Stimulated activated CD4-positive, alpha-beta T cell treated with anti-CD3 and anti-CD28 coated beads, Interleukin-2, amount 100 ng/mL, for 4 hours (primary cell): ENCODE measurements around the gene FAM124A.

Experiments used
- DNase-seq: peaks from one replicate; pipeline ENCODE4 v3.0.0-alpha.2; 2020; ENCODE audit warnings: low read depth

Gene FAM124A

DNA sequence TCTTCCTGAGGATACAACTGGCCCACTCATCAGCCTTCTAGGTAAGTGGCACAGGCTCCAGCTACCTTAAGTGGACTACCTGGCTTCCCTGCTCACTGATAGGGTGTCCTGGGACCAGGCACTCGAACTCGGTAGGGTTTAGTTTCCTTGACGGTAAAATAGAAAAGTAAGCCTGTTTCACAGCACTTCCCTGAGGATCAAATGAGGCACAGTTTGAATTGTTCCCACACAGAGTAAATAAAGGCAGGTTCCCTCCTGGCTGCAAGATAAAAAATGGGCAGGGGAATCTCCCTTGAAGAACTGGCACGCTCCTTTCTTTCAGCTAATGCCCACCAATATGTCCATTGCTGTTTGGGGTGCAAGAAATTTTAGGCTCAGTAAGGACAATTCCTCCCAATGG is 1.1 kb upstream of the FAM124A start:
- no peak for DNase-seq

DNA sequence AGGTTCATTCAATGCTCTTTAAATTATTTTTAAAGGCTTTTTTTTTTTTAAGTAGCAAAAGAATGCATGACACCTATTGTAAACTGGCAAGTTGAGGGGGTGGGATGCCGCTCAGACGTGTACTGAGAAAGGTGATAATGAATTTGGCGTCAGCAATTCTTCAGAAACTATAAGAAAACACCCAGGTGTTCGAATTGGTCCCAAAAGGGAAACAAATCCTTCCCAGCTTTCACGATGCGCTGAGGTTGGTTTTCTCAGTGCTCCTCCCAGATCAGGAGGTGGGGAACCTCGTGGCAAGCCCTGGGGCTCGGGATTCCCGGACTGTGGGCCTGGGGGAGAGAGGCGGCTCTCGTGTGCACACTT is 543 bp upstream of the FAM124A start:
- no peak for DNase-seq

DNA sequence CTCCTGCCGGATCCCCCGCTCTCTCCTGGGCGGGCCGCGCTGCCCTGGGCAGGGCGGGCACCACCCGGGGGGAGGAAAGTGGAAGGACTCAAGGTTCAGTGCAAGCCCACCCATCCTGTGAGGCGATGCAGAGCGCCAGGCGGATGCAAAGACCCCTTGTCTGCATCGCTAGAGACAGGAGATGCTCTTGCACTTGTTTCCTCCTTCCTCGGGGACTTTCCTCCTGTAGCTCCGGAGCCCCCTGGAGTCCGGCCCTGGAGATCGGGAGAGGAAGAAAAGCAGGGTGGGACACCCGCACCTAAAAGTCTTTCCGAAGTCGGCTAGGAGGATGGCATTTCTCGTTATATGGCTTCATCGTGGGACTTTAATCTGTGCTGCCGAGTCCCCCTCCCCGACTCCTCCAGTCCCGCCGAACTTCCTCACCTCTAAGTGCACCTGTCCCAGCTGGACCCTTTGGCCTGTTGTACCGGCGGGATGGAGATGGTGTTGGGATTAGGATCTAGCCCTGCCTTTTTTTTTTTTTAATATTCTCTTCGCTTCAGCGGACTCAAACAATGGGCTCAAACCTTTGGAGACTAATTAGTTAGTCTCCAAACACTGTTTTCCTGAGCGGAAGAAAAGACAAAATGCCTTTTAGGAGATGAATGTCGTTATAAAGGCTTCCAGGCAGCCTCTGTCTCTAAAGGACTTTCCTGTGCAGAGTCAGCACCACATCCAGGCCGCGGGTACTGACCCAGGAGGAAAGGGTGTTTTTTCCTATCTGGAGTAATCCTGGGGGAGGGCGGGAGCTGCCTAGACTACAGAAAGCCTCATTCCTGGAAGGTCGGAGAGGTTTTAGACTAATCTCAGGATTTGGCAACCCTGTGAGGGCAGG is 725 bp downstream of the FAM124A start:
- DNase-seq, result no peak

DNA sequence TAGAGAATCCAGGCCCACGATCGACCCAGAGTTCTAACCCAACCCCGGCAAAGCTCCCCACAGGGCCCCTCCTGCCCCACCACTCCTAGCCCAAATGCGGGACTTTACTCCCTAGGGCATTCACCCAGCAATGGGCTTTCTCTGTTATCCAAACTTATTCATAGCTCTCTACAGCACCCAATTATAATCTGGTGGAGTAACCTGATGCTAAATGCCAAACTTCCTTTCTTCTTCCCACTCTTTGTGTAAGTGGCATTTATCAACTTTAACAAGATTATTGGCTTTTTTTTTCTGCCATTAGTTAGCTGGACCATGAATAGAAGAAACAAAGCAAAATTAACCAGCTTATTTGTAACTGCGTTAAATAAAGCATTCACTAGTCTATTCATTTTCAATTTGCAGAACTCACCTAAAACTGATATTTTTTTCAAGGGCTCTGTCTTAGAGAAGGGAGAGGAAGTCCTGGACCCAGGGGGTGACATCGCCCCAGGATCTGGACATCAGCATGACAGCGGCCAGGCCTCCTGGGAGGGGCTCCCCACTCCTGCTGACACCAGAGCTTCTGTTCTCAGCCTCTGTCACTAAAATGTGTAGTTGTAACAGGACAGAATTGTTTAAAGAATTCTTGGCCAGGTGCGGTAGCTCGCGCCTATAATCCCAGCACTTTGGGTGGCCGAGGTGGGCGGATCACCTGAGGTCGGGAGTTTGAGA is 1.5 kb downstream of the FAM124A start:
- no peak for DNase-seq

DNA sequence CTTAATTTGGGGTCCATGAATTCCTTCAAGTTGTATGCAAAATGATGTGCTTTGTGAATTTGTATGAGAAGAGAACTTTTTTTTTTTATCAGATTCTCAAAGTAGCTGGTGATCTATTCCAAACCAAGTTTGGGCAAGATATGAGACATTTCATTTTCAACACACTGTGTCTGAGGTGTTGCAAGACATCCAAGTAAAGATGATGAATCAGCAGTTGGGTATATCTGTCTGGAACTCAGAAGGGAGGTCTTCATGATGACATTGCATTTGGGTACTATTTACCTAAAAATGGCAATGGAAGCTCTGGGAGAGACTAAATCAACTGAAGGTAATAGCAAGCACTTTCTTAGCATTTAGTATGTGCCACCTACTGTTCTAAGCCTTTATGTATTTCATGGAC is 2.8 kb downstream of the FAM124A start:
- DNase-seq, result no peak

DNA sequence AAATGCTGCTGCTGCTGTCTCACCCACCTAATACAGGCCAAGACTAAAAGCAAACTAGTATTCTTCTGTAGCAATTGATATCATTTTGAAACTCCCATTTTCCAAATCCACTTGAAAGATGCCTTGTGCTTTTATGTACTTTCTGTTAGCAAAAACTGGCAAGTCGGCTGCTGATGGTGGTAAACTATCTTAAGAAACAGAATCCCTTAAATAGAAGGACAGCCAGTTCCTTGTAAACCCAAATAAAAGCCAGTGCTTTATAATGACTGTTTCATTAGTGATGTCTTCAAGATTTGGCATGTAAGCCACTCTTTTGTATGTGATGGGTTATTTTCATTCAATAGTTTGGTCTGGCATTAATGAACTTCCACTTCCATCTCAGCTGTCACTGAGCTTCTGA is 5.2 kb downstream of the FAM124A start:
- DNase-seq, result no peak

DNA sequence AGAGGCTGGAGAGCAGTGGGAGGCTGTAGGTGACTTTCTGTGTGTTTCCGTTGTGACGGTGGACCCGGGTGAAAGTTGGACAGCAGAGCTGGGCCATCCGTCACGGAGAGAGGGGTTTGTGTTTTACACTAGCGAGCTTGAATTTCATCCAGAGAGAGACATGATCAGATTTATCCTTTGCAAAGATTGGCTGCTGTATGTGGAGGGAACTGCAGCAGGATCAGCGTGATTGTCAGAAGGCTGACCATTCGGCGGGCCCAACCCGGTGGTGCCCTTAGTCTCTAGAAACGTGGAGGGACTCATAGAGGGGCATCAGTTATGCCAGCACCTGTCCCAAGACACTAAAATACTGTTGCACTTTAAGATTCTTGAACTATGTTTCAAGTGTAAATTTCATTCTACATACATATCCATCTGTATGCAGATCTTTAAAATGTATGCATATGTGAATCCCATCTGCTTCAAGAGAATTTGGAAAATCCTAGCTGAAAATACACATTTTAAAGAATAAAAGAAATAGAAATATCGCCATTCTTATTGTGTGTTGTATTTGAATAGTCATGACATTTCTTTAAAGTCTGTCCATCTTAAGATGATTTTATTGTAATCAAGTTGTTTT is 7.0 kb downstream of the FAM124A start:
- no peak for DNase-seq

DNA sequence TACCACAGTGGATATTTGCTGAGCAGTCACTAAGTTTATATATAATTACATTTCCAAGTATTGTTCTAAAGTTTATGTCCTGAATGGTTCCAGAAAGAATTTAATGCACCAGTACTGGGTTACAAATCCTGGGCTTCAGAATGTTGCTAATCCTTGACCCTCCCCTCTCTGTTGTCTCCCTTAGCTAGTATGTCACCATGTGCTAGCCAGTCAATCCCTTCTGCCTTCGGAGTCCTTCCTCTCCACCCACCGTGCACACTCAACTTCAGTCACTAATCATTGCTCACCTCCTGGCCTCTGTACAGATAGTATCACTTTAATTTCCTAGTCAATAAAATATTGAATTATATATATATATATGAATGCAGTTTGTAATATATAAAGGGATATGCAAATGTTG is 7.5 kb downstream of the FAM124A start:
- no peak for DNase-seq

DNA sequence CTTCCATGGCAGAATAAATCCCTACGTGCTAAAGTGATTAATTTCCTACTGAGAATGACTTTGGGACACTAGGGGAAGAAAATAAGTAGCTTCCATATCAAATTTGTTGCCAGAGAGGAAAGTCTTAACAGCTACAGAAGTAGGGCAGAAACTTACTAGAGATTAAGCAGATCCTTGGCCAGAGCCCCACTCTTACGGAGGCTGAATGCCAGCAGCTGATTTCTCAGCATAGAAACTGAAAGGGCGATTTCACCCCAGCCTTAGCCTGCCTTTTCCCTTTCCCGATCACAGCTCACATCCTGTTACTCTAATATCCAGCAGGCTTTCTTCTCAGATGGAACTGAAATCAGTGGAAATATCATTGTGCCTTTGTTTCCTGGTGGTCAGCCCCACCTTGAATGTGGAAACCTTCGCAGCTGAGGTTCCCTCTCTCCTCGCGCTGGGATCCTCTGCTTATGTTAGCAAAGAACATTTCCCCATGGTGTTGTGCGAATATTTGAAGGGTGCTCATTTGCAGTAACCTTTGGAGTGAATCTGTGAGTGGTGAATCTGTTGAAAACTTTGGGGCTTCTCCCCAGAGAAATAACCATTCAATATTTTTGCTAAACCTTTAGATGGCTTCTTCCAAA is 8.4 kb downstream of the FAM124A start:
- DNase-seq, result no peak

DNA sequence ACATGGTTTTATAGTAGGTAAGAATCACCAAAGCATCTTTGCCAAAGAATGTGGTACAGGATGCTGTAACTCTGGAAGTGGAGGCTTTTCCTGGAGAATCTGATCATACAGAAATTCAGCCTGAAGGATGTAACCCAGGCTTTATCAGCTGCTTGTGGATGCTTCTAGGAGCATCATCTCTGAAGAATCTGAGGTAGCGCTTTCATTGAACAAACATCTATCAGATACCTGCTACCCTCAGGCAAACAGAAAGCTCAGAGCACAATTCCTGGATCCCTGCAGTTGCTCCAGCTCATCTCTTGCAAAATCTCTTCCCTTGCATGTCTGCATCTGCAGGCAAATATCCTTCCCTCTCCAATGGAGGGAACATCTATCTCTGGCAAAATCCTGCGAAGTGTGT is 9.3 kb downstream of the FAM124A start:
- DNase-seq, result no peak

DNA sequence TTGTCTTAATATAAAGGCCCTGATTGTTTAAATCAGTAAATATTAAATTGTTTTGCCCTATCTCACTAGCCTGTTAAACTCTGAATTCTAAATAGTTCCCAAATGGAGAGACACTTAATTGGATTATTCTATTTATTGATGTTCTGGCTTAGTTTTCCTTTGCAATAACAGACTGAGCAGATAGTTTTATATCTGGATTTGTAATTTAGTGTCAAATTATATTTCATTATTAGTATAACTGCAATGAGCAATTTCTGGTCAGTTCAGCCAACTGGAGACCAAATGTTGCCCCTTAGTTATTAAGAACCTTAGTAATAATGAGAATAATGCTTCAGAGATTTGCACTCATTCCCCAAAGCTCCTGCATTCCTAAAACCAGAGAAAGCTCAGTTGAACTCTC is 10.1 kb downstream of the FAM124A start:
- DNase-seq, result no peak

DNA sequence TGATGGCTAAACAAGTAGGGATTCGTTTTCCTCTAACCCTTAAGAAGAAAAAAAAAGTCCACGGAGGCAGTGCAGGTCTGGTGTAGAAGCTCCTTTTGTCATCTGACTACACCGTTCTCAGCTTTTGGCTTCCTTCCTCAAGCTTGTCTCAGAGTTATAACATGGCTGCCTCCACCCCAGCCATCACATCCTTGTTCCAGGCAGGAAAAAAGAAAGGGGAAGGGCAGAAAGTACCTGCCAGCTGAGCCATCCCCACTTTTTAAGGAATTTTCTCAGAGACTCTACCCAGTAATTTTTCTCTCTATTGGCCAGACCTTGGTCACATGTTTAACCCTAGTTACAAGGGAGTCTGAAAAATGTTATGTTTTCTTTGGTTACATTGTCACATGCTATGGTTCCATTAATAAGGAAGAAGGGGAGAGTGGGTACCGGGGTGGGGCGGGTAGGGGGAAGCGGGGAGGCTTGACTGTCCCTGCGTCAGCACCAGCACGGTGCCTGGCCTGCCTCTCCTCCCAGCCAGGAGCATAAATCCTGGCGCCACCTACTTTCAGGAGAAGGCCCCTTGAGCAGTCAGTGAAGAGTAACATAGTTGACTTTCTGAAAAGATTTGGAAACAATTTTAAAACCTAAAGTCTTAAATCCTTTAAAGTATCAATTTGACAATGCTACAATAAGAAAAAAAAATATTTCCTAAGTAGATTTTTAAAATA is 11.1 kb downstream of the FAM124A start:
- no peak for DNase-seq

DNA sequence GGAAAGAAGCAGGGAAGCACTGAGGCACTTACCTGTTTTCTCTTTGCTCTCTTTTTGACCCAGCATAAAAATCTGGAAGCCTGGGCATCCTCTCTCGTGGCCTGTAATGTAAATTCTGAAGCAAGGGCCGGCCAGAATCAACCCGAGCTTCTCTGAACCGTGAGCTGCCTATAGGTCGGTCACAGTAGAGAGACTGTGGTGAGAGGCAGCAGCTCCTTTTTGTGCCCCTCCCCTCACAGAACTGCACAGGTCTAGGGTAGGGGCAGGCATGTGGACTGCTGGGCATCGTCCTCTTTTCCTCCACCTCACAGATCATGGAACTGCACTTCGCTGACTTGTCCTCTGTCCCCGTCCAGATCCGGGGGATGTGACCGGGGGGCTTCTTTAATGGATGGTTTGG is 12.5 kb downstream of the FAM124A start:
- DNase-seq, result no peak

DNA sequence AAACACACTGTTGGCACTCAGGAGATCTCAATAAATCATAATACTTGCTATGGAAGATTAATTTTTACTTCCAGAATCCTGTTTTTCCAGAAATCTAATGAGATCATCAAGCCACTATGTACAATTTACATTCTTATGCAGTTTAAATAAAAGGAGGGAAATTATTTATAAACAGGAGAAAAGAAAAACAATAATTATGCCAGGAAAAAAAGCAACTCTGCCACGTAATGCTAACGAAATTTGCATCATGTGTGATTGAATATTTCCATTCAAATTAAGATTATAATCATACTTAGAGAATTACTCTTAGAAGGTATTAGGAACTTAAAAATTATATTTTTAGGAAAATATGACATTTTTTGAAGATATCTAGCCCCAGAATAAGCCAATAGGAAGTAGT is 13.0 kb downstream of the FAM124A start:
- no peak for DNase-seq

DNA sequence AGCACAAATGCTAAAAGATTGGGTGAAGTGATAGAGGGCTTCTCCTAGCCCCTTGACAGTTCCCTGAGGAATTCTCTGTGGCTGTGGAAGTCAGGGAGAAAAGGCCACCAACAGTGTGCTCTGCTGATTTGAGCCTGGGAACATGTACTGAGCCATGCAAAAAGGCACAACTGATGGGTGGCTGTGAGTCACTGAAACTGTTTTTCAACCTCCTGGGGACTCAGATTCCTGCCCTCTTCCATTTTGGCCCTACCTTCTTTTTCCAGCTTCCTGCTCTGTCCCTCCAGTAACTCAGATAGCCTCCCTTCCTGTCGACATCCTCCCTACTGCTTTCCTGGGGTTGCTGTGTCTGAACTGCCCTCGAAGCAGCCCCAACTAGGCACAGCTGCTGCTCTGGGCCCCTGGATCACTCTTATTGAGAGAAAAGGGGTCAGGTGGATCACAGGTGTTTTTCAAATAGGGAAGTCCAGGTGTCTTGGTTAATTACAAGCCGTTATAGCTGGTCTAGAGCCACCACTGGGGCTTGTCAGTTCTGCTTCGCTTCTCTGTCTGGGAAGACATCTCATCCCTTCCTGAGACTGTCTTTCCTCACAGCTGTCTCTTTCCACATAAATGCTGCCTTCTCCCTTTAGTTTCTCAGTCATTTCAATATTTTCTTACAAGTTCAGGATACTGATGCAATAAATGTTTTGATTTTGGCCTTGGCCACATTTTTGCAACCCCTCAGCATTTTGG is 13.7 kb downstream of the FAM124A start:
- no peak for DNase-seq

DNA sequence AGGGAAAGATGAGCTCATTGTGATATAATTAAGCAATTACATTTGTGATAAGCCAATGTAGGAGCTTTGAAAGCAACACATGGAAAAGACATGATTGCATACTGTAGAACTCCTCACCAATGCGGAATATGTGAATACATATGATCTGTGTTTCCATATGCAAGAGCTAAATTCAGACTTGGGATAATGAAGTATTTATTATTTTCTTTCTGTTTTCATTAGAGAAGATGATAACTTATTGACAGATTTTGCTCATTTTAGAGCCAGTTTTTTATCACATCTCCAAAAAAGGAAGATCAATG is 14.2 kb downstream of the FAM124A start:
- DNase-seq, result no peak

DNA sequence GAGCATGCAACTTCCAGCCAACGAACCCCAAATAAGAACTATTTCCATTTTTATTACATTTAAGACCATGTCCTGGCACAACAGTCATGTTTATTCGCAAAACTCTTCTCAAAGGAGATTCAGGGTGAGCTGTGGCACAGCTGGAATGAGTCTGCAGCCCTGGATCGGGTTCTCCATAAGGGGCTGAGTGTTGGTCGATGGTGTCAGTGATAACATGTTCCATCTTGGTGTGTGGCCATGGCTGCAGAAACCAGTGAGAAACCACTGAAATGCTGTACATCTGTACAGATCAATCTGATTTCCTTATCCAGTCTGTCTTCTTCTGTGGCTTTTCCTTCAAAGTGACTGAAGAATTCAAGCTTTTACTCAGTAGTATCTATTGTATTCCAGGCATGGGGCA is 15.2 kb downstream of the FAM124A start:
- no peak for DNase-seq

DNA sequence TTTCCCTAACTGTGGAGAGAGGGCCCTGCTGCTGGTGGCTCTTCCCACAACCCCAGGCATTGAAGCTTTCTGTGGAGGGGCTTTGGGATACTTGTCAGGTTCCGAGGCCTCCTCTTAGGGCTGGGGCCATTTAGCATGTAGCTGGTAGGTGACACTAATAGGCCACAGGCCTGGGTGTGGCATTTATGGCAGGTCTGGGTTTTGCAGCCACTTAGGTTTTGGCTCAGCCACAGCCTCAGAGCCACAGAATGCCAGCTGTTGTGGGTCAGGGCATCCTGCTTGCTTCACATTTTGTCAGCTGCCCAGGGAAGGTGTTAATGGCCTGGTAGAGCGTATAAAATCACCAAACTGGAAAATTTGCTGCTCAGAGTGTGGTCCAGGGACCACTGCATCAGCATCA is 15.7 kb downstream of the FAM124A start:
- DNase-seq, result no peak

DNA sequence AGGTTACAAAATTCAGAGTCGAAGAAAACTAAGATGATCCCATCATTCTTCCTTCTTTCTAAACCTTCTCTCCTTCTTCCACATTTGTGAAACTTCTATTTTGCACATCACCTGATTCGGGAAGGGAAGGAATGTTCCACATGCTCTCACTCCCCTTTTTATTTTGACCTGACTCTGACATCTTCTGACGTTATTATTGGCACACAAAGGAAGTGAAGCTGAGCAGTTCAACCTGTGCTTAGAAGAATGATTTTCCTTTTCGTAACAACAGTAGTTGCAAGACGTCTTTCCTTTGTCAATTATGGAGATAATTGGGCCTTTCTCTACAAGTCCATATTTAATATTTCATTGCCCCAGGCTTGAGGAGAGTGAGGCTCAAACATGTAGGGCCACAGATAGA is 18.0 kb downstream of the FAM124A start:
- DNase-seq, result no peak

DNA sequence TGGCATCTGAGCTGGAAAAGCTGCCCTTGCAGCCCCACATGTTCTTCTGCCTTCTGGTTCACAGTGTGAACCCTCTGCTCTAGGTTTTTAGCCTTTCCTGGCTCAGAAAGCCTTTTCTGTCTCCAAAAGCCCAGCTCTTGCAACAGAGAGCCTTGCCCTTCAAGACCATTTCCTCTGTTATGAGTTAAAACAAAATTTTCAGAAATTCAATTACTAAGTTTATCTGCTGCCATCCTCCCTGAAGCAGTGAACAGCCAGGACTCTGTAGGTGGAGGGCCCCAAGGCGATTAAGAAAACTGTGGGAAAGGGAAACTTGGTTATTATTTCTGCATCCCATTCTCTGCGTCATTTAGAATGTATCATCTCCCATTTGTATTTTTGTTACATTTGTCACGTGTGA is 18.8 kb downstream of the FAM124A start:
- no peak for DNase-seq

DNA sequence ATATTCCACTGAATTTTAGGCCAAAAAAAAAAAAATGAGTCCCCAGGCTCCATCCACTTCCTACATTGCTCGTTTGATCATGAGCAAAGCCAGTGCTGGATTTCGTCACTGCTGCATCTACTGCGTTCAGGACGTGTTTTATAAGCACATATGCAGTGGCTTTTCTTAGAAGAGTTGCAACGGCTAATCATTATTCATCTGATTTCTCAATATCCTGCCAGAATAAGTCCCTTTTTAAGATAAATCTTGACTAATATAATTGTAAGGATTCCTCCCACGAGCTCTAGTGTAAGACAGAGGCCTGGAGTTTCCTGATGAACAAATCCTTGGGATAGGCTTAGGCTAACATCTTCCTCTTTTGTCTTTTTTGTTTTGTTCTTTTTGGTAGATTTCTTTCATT is 19.5 kb downstream of the FAM124A start:
- no peak for DNase-seq

DNA sequence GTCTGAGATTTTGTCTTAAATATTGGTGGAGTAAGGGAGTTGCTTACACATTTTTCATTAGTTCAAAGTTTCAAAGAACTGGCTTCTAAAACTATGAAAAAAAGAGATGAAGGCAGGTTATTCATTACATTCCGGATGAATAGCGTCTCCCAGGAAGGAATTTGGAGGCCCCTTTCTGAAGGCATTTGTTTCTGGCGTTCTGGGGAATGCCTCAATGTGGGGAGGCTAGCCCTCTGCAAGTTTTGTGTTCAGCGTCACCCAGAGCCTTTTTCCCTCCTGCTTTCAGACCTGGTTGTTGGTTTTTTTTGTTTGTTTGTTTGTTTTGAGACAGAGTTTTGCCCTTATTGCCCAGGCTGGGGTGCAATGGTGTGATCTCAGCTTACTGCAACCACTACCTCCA is 21.0 kb downstream of the FAM124A start:
- no peak for DNase-seq
